ENCODE data around the gene RAB25.

GRCh38 chr1:156103521-156103947 lies 42.6 kb downstream of the RAB25 start:
- no peak for TF ChIP-seq CTCF (IDR thresholded peaks at IDR 0.05; ENCODE audit: low read depth, low read length, poor library complexity, severe bottlenecking)
- TF ChIP-seq EZH2phosphoT487 (IDR thresholded peaks at IDR 0.05; ENCODE audit: borderline replicate concordance, low read length) = no peak

Measured in DOHH2 (cell line).